GM19452 (cell line): ENCODE data around the gene TNXB.
"Not testable (repeated sequence)": the region's sequence is repeated elsewhere in the genome, so short reads cannot be mapped to it uniquely, and the experiment has no call there.

ENCODE experiments used
- ATAC-seq: cut with Tn5 transposase; IDR thresholded peaks from one replicate; pipeline ENCODE4 v1.9.1; 2021; ENCODE audit not compliant: unreplicated experiment

The TNXB gene

DNA sequence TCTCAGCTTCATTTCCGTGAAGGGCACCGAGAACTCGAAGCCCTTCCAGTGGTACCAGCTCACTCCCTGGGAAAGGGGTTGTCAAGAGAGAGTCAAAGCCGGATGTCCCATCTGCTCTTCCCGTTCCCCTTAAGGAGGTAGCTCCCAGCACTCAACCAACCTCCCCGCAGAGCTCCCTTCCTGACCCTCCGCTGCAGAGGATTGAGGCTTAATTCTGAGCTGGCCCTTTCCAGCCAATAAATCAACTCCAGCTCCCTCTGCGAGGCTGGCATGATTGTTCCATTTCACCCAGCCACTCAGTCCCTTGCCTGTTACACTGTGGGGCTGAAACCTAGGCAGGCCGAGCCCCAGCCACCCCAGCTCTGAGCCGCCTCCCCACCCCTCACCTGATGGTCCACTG is 67.8 kb downstream of the TNXB start:
- ATAC-seq, result not testable (repeated sequence)

DNA sequence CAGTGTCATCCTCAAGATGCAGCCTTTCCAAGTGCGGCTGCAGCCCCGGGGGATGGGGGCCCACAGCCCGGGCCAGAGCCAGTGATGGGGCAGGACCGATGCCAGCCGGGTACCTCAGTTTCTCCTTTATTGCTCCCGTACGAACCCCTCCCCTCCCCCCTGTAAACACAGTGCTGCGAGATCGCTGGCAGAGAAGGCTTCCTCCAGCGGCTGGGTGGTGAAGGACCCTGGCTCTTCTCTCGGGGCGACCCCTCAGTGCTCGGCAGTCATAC is 68.2 kb downstream of the TNXB start:
- not testable (repeated sequence) for ATAC-seq

- ATAC-seq, result not testable (repeated sequence)
Measured at GRCh38 chr6:32040299-32041049, 68.7 kb downstream of the TNXB start.

DNA sequence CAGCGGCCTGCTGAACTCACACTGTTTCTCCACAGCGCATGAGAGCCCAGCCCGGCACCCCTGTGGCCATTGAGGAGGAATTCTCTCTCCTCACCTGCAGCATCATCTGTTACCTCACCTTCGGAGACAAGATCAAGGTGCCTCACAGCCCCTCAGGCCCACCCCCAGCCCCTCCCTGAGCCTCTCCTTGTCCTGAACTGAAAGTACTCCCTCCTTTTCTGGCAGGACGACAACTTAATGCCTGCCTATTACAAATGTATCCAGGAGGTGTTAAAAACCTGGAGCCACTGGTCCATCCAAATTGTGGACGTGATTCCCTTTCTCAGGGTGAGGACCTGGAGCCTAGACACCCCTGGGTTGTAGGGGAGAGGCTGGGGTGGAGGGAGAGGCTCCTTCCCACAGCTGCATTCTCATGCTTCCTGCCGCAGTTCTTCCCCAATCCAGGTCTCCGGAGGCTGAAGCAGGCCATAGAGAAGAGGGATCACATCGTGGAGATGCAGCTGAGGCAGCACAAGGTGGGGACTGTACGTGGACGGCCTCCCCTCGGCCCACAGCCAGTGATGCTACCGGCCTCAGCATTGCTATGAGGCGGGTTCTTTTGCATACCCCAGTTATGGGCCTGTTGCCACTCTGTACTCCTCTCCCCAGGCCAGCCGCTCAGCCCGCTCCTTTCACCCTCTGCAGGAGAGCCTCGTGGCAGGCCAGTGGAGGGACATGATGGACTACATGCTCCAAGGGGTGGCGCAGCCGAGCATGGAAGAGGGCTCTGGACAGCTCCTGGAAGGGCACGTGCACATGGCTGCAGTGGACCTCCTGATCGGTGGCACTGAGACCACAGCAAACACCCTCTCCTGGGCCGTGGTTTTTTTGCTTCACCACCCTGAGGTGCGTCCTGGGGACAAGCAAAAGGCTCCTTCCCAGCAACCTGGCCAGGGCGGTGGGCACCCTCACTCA is 69.5 kb downstream of the TNXB start:
- ATAC-seq, result not testable (repeated sequence)

DNA sequence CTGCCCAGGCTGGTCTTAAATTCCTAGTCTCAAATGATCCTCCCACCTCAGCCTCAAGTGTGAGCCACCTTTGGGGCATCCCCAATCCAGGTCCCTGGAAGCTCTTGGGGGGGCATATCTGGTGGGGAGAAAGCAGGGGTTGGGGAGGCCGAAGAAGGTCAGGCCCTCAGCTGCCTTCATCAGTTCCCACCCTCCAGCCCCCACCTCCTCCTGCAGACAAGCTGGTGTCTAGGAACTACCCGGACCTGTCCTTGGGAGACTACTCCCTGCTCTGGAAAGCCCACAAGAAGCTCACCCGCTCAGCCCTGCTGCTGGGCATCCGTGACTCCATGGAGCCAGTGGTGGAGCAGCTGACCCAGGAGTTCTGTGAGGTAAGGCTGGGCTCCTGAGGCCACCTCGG is 70.3 kb downstream of the TNXB start:
- not testable (repeated sequence) for ATAC-seq

- ATAC-seq, result not testable (repeated sequence)
Measured at GRCh38 chr6:32037598-32038524, 71.3 kb downstream of the TNXB start, which contains the start of gene CYP21A2. Gene CYP21A2 (plus strand): TSS chr6:32038415. CDS start chr6:32038423, 8 bp downstream.

GRCh38 chr6:32037136-32037535 is 72.0 kb downstream of the TNXB start:
- not testable (repeated sequence) for ATAC-seq

- ATAC-seq, result not testable (repeated sequence)
Measured at GRCh38 chr6:32035283-32036013, 73.7 kb downstream of the TNXB start.

GRCh38 chr6:32029553-32029952 is 79.6 kb downstream of the TNXB start:
- not testable (repeated sequence) for ATAC-seq

DNA sequence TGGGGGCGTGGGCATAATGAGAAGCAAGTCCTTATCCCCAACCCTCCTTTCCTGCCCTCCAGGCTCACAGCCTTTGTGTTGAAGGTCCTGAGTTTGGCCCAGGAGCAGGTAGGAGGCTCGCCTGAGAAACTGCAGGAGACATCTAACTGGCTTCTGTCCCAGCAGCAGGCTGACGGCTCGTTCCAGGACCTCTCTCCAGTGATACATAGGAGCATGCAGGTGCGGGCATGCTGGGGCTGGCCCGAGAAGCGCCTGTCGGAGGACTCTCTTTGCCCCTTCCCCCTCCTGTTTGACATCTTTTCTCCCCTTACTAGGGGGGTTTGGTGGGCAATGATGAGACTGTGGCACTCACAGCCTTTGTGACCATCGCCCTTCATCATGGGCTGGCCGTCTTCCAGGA is 80.5 kb downstream of the TNXB start:
- ATAC-seq, result not testable (repeated sequence)

GRCh38 chr6:32022100-32022499 is 87.0 kb downstream of the TNXB start:
- ATAC-seq, result not testable (repeated sequence)

GRCh38 chr6:32014547-32014946 is 94.6 kb downstream of the TNXB start, which contains the start of gene C4B:
Gene C4B (plus strand): TSS chr6:32014795. CDS start chr6:32014846, 51 bp downstream.
- not testable (repeated sequence) for ATAC-seq

GRCh38 chr6:32013738-32014137 is 95.4 kb downstream of the TNXB start:
- ATAC-seq, result not testable (repeated sequence)

DNA sequence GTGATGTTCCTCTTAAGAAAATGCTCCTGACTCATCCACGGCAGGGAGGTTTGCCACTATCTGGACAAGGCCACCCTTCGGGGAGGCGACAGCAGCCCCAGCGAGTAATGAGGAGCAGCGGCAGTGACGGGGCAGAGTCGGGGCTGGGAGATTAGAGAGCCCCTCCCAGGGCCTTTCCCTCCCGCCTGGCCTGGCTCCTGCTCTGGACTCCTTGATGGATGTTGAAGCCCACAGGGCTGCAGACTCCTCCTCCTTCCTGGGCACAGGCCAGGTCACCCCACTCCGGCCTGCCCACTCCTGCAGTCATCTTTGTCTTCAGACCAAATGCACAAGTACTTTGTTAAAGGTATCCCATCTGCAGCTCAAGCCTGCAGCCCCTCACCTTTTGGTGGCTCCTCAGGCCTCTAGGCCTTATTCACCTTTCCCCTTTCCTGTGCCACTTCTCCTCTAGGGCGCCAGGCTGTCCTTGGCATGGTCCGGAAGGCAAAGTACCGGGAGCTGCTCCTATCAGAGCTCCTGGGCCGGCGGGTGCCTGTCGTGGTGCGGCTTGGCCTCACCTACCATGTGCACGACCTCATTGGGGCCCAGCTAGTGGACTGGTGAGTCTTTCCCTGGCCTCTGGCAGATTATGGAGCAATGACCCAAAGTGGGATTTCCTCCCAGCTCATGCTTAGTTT is 96.1 kb downstream of the TNXB start:
- ATAC-seq, result not testable (repeated sequence)

DNA sequence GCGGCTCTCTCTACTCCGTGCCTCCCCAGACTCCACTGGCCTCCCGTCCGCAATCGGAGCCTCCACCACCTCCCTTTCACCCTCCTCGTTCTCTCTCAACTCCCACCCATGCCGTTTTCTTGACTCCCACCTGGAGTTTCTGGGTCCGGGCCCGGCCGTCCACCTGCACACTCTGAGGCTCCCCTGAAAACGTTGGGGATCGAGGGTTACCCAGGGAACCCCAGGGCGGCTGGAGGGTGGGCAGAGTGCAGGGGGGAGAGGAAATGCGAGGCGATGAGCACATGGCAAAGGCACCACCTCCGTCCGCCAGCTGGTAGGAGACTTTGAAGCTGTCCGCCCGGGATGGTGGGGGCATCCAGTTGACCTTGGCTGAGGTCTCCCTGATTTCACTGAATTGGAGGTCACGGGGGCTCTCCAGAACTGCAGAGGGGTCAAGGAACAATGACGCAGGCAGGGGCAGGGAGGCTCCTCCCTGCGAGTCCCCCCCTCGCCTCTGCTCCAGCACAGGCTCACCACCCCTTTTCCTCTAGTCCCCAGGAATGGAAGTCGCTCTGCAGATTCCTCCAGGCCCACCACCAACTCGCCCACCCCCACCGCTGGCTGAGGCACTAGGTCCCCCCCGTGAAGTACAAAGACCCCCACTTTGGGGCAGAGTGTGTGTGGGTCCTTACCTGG is 98.1 kb downstream of the TNXB start:
- ATAC-seq, result not testable (repeated sequence)

GRCh38 chr6:32009537-32009936 is 99.6 kb downstream of the TNXB start:
- ATAC-seq, result not testable (repeated sequence)

DNA sequence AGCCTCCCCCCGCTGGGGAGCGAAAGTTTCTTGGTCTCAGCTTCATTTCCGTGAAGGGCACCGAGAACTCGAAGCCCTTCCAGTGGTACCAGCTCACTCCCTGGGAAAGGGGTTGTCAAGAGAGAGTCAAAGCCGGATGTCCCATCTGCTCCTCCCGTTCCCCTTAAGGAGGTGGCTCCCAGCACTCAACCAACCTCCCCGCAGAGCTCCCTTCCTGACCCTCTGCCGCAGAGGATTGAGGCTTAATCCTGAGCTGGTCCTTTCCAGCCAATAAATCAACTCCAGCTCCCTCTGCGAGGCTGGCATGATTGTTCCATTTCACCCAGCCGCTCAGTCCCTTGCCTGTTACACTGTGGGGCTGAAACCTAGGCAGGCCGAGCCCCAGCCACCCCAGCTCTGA is 100.5 kb downstream of the TNXB start:
- ATAC-seq, result not testable (repeated sequence)

GRCh38 chr6:32008037-32008436 is 101.1 kb downstream of the TNXB start:
- ATAC-seq, result not testable (repeated sequence)

- ATAC-seq, result not testable (repeated sequence)
Measured at GRCh38 chr6:32007086-32007485, 102.1 kb downstream of the TNXB start.
